ENCODE data around the gene TNFSF4.

TNFSF4 gene

DNA sequence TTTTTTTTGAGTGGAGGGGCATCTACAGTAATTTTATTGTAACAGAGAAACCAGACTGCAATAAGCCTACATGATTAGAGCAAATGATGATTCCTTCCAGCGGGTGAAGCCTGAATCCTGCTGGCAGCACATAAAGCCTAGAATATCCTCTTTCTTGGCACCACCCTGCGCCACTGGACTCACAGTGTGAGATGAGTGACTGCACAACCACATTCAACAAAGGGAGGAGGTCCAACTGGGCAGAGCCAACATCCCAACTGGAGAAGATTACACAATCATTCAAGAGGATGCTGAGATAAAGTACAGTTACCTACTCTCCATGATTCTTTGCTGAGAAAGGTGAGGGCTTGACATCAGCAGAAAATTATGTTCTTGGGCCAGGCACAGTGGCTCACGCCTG lies 67.4 kb downstream of the TNFSF4 start:
- H2AK5ac ChIP-seq (ENCODE audit: low read depth, low read length) = no peak overlapping the region
- no peak overlapping the region for H2AFZ ChIP-seq (ENCODE audit: low read length)
- H3K4me3 ChIP-seq (ENCODE audit: low read length in 2 of 2) = no peak overlapping the region
- no peak overlapping the region for H4K91ac ChIP-seq (ENCODE audit: low read depth, low read length, poor library complexity)
- no peak overlapping the region for H3K4ac ChIP-seq (ENCODE audit: low read length)
- no peaks in the 10 kb centered on the region for H3K27me3 ChIP-seq (ENCODE audit: control insufficient read depth in 3 of 3, insufficient read depth in 3 of 3, low read depth in 1 of 3, low read length in 3 of 3)
- no peak overlapping the region for H2BK120ac ChIP-seq (ENCODE audit: low read depth, low read length)
- no peak overlapping the region for H3K4me2 ChIP-seq (ENCODE audit: insufficient read depth, low read length, poor library complexity, severe bottlenecking)
- H3K9me3 ChIP-seq (replicated peaks in 1 of 2; ENCODE audit: control insufficient read depth in 2 of 2, insufficient read depth in 1 of 2, low read depth in 1 of 2, low read length in 2 of 2) = no peaks in the 10 kb centered on the region
- no peak overlapping the region for H3K23ac ChIP-seq (ENCODE audit: low read depth, low read length, poor library complexity)
- no peak overlapping the region for H3K27ac ChIP-seq (replicated peaks; ENCODE audit: low read length)
- no peak overlapping the region for H3K14ac ChIP-seq (ENCODE audit: low read length)
- H2BK12ac ChIP-seq (ENCODE audit: low read length) = no peak overlapping the region
- no peaks in the 10 kb centered on the region for H3K4me1 ChIP-seq (ENCODE audit: control insufficient read depth in 2 of 2, insufficient read depth in 1 of 2, low read depth in 1 of 2, low read length in 2 of 2)
- no peak overlapping the region for H2BK5ac ChIP-seq (ENCODE audit: low read length)
- H4K8ac ChIP-seq (ENCODE audit: low read depth, low read length) = no peak overlapping the region
- no peak overlapping the region for H3K9ac ChIP-seq (ENCODE audit: low read depth, low read length, poor library complexity)
- no peaks in the 10 kb centered on the region for H3K36me3 ChIP-seq (replicated peaks in 1 of 2; ENCODE audit: control insufficient read depth in 2 of 2, insufficient read depth in 2 of 2, low read length in 2 of 2)
- no peak overlapping the region for H2BK15ac ChIP-seq (ENCODE audit: low read length)
- H3K79me1 ChIP-seq (ENCODE audit: low read depth, low read length) = no peaks in the 10 kb centered on the region
- WGBS, 2 donors (ENCODE audit: extremely low coverage in 2 of 2, insufficient read length in 2 of 2, insufficient replicate concordance in 1 of 2) = no CpG with 5 or more reads among the region's 3 CpGs
- DNase-seq (ENCODE audit: low spot score) = no peak
- no peak overlapping the region for H3K18ac ChIP-seq (ENCODE audit: low read length)

DNA sequence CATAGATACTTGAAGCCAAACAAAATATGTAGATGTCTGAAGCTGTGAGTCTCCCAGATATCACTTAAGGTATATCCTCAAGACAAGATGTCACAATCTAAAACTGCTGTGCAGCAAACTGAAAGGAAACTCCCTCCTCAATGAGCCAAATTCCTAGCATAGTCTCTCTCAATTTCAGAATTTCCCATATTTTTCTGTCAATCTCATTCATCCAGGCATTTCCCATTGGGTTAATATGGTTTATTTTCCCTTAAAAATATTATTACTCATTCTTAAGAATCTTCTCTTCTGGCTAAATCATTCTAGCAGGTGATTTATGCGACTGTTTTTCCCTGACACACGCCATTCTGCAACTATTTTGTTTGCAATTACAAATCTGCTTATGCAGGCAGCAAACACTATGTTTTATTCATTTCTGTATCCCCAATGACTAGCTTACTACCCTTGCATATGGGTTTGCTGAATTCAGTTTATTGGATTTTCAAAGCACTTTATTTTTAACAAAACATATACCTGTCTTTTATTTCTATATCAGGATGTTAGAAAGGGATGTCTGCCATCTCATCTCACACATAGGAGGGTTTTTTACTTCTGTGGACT lies 69.9 kb downstream of the TNFSF4 start:
- no peak overlapping the region for H3K4me2 ChIP-seq (ENCODE audit: insufficient read depth, low read length, poor library complexity, severe bottlenecking)
- H2BK120ac ChIP-seq (ENCODE audit: low read depth, low read length) = no peak overlapping the region
- WGBS, 2 donors (ENCODE audit: extremely low coverage in 2 of 2, insufficient read length in 2 of 2, insufficient replicate concordance in 1 of 2) = no CpG with 5 or more reads among the region's 2 CpGs
- H3K4me1 ChIP-seq (ENCODE audit: control insufficient read depth in 2 of 2, insufficient read depth in 1 of 2, low read depth in 1 of 2, low read length in 2 of 2) = no peaks in the 10 kb centered on the region
- H2BK15ac ChIP-seq (ENCODE audit: low read length) = no peak overlapping the region
- H2BK5ac ChIP-seq (ENCODE audit: low read length) = no peak overlapping the region
- no peaks in the 10 kb centered on the region for H3K27me3 ChIP-seq (ENCODE audit: control insufficient read depth in 3 of 3, insufficient read depth in 3 of 3, low read depth in 1 of 3, low read length in 3 of 3)
- no peak overlapping the region for H2AK5ac ChIP-seq (ENCODE audit: low read depth, low read length)
- no peak for DNase-seq (ENCODE audit: low spot score)
- no peak overlapping the region for H3K27ac ChIP-seq (replicated peaks; ENCODE audit: low read length)
- H4K8ac ChIP-seq (ENCODE audit: low read depth, low read length) = no peak overlapping the region
- H3K9ac ChIP-seq (ENCODE audit: low read depth, low read length, poor library complexity) = no peak overlapping the region
- H4K91ac ChIP-seq (ENCODE audit: low read depth, low read length, poor library complexity) = no peak overlapping the region
- H2AFZ ChIP-seq (ENCODE audit: low read length) = no peak overlapping the region
- no peak overlapping the region for H3K18ac ChIP-seq (ENCODE audit: low read length)
- H3K14ac ChIP-seq (ENCODE audit: low read length) = no peak overlapping the region
- no peaks in the 10 kb centered on the region for H3K9me3 ChIP-seq (replicated peaks in 1 of 2; ENCODE audit: control insufficient read depth in 2 of 2, insufficient read depth in 1 of 2, low read depth in 1 of 2, low read length in 2 of 2)
- H3K4ac ChIP-seq (ENCODE audit: low read length) = no peak overlapping the region
- no peaks in the 10 kb centered on the region for H3K79me1 ChIP-seq (ENCODE audit: low read depth, low read length)
- no peak overlapping the region for H3K4me3 ChIP-seq (ENCODE audit: low read length in 2 of 2)
- H3K23ac ChIP-seq (ENCODE audit: low read depth, low read length, poor library complexity) = no peak overlapping the region
- H2BK12ac ChIP-seq (ENCODE audit: low read length) = no peak overlapping the region
- no peaks in the 10 kb centered on the region for H3K36me3 ChIP-seq (replicated peaks in 1 of 2; ENCODE audit: control insufficient read depth in 2 of 2, insufficient read depth in 2 of 2, low read length in 2 of 2)

GRCh38 chr1:173134800-173135199 lies 72.3 kb downstream of the TNFSF4 start:
- Histone ChIP-seq H2BK5ac (ENCODE audit: low read length) (no peak overlapping the region), H3K27ac (replicated peaks; ENCODE audit: low read length) (no peak overlapping the region), H2BK12ac (ENCODE audit: low read length) (no peak overlapping the region), H4K8ac (ENCODE audit: low read depth, low read length) (no peak overlapping the region), H3K4ac (ENCODE audit: low read length) (no peak overlapping the region), H3K18ac (ENCODE audit: low read length) (peak overlapping the region; percentile 21), H2BK15ac (ENCODE audit: low read length) (no peak overlapping the region), H3K4me1 (ENCODE audit: control insufficient read depth in 2 of 2, insufficient read depth in 1 of 2, low read depth in 1 of 2, low read length in 2 of 2) (no peaks in the 10 kb centered on the region), H2AK5ac (ENCODE audit: low read depth, low read length) (no peak overlapping the region), H3K23ac (ENCODE audit: low read depth, low read length, poor library complexity) (no peak overlapping the region), H4K91ac (ENCODE audit: low read depth, low read length, poor library complexity) (no peak overlapping the region), H3K79me1 (ENCODE audit: low read depth, low read length) (no peaks in the 10 kb centered on the region), H2BK120ac (ENCODE audit: low read depth, low read length) (no peak overlapping the region), H3K4me2 (ENCODE audit: insufficient read depth, low read length, poor library complexity, severe bottlenecking) (no peak overlapping the region), H3K27me3 (ENCODE audit: control insufficient read depth in 3 of 3, insufficient read depth in 3 of 3, low read depth in 1 of 3, low read length in 3 of 3) (no peaks in the 10 kb centered on the region), H3K9me3 (replicated peaks in 1 of 2; ENCODE audit: control insufficient read depth in 2 of 2, insufficient read depth in 1 of 2, low read depth in 1 of 2, low read length in 2 of 2) (no peaks in the 10 kb centered on the region), H2AFZ (ENCODE audit: low read length) (no peak overlapping the region), H3K36me3 (replicated peaks in 1 of 2; ENCODE audit: control insufficient read depth in 2 of 2, insufficient read depth in 2 of 2, low read length in 2 of 2) (no peaks in the 10 kb centered on the region), H3K9ac (ENCODE audit: low read depth, low read length, poor library complexity) (no peak overlapping the region), H3K14ac (ENCODE audit: low read length) (no peak overlapping the region), H3K4me3 (ENCODE audit: low read length in 2 of 2) (no peak overlapping the region)
- DNase-seq (ENCODE audit: low spot score) = no peak
- no CpG with 5 or more reads among the region's 5 CpGs for WGBS, 2 donors (ENCODE audit: extremely low coverage in 2 of 2, insufficient read length in 2 of 2, insufficient replicate concordance in 1 of 2)

- H3K79me1 ChIP-seq (ENCODE audit: low read depth, low read length) = no peaks in the 10 kb centered on the region
- no peak overlapping the region for H4K8ac ChIP-seq (ENCODE audit: low read depth, low read length)
- H2BK5ac ChIP-seq (ENCODE audit: low read length) = no peak overlapping the region
- no peak overlapping the region for H3K23ac ChIP-seq (ENCODE audit: low read depth, low read length, poor library complexity)
- H3K4me1 ChIP-seq (ENCODE audit: control insufficient read depth in 2 of 2, insufficient read depth in 1 of 2, low read depth in 1 of 2, low read length in 2 of 2) = no peaks in the 10 kb centered on the region
- no CpG with 5 or more reads among the region's 4 CpGs for WGBS, 2 donors (ENCODE audit: extremely low coverage in 2 of 2, insufficient read length in 2 of 2, insufficient replicate concordance in 1 of 2)
- no peak for DNase-seq (ENCODE audit: low spot score)
- no peak overlapping the region for H3K27ac ChIP-seq (replicated peaks; ENCODE audit: low read length)
- H3K4me2 ChIP-seq (ENCODE audit: insufficient read depth, low read length, poor library complexity, severe bottlenecking) = no peak overlapping the region
- H3K27me3 ChIP-seq (ENCODE audit: control insufficient read depth in 3 of 3, insufficient read depth in 3 of 3, low read depth in 1 of 3, low read length in 3 of 3) = no peaks in the 10 kb centered on the region
- H2BK12ac ChIP-seq (ENCODE audit: low read length) = no peak overlapping the region
- no peaks in the 10 kb centered on the region for H3K36me3 ChIP-seq (replicated peaks in 1 of 2; ENCODE audit: control insufficient read depth in 2 of 2, insufficient read depth in 2 of 2, low read length in 2 of 2)
- no peak overlapping the region for H3K9ac ChIP-seq (ENCODE audit: low read depth, low read length, poor library complexity)
- no peaks in the 10 kb centered on the region for H3K9me3 ChIP-seq (replicated peaks in 1 of 2; ENCODE audit: control insufficient read depth in 2 of 2, insufficient read depth in 1 of 2, low read depth in 1 of 2, low read length in 2 of 2)
- no peak overlapping the region for H4K91ac ChIP-seq (ENCODE audit: low read depth, low read length, poor library complexity)
- no peak overlapping the region for H3K14ac ChIP-seq (ENCODE audit: low read length)
- no peak overlapping the region for H3K18ac ChIP-seq (ENCODE audit: low read length)
- H2BK15ac ChIP-seq (ENCODE audit: low read length) = no peak overlapping the region
- no peak overlapping the region for H2AFZ ChIP-seq (ENCODE audit: low read length)
- H3K4ac ChIP-seq (ENCODE audit: low read length) = no peak overlapping the region
- H2BK120ac ChIP-seq (ENCODE audit: low read depth, low read length) = no peak overlapping the region
- no peak overlapping the region for H2AK5ac ChIP-seq (ENCODE audit: low read depth, low read length)
- no peak overlapping the region for H3K4me3 ChIP-seq (ENCODE audit: low read length in 2 of 2)
Measured at GRCh38 chr1:173134029-173134428, 73.1 kb downstream of the TNFSF4 start.
